DMS114 treated with DMSO at 0.1 percent for 48 hours (cell line): ENCODE data around the gene PCDH8.
"Not testable (repeated sequence)": the region's sequence is repeated elsewhere in the genome, so short reads cannot be mapped to it uniquely, and the experiment has no call there.

Experiments used
- DNase-seq: peaks from one replicate; lab custom pipeline; 2025; ENCODE audit not compliant: unreplicated experiment; lab: John Stamatoyannopoulos, UW

PCDH8 gene

GRCh38 chr13:52850396-52851136 lies 2.1 kb upstream of the PCDH8 start:
- peak; percentile 6 for DNase-seq

- DNase-seq = no peak
Observed at GRCh38 chr13:52850072-52850395, 1.6 kb upstream of the PCDH8 start.

- DNase-seq = no peak
Observed at GRCh38 chr13:52849291-52850071, 1.0 kb upstream of the PCDH8 start.

GRCh38 chr13:52847682-52848432 lies 583 bp downstream of the PCDH8 start:
- no peak for DNase-seq

DNA sequence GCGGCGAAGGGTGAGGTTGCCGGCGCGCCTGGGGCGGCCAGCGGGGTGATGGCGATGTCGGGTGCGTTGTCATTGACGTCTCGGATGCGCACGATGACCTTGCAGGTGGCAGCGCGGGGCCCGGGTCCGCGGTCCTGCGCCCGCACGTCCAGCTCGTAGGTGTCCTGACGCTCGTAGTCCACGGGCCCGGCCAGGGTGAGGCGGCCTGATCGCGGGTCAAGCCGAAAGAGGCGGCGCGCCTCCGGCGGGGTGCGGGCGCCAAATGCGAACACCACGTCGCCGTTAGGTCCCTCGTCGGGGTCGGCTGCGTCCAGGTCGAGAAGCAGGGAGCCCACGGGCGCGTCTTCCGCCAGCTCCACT lies 1.1 kb downstream of the PCDH8 start:
- DNase-seq = no peak

DNA sequence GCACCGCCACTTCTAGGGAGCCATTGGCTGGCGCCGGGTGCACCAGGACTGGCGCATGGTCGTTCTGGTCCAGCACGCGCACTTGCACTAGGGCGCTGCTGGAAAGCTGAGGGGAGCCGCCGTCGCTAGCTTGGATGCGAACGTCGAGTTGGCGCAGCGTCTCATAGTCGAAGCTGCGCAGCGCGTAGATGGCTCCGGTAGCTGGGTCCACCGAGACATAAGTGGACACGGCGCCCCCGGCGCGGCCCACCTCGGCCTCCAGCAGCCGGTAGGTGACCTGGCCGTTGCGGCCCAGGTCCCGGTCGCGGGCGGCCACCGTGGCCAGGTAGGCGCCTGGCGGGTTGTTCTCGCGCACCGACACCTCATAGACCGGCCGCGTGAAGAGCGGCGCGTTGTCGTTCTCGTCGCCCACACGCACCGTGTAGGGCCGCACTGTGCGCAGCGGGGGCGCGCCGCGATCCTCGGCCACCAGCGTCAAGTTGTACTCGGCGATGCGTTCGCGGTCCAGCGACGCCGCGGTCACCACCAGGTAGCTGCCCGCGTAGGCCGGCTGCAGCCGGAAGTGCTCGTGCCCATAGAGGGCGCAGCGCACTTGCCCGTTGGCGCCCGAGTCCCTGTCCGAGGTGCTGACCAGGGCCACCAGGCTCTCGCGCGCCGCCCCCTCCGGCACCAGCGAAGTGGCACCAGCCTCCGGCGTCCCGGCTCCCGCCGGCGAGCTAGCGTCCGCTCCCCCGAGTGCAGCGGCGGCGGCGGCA lies 1.7 kb downstream of the PCDH8 start:
- DNase-seq = no peak

DNA sequence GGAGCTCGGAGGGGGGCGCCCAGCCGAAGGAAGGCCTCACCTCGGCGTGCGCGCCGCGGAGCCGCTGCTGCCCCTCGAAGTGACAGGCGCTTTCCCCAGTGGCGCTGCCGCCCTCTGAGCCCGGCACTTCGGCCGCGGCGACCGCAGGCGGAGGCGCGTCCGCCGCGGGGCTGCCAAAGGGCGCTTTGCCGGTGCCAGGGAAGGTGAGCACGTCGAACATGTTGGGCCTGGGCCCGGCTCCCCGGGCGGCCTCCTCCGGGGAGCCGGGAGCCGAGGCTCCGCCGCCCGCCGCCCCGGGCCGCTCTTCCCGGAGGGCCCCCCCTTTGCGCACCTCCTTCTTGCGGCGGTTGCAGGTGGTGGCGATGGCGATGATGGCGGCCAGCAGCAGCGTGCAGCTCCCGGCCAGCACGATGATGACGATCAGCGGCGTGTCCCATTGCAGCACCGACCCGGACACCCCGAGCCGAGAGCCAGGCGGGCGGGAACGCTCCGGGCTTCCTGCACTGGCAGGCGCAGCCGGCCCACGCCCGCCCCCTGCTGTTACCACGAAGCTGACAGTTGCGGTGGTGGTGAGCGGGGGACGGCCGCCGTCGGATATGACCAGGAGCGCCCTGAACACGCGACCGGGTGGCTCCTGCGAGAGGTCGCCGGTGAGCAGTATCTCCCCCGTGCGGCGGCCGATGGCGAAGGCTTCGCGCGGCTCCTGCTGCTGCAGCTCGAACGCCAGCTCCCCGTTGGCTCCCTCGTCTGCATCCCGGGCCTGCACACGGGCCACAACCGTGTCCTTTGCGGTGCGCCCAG lies 2.5 kb downstream of the PCDH8 start:
- no peak for DNase-seq

GRCh38 chr13:52845334-52845761 lies 3.1 kb downstream of the PCDH8 start:
- DNase-seq = no peak

GRCh38 chr13:52844836-52845235 lies 3.6 kb downstream of the PCDH8 start:
- DNase-seq = no peak

- DNase-seq = no peak
Observed at GRCh38 chr13:52842441-52842840, 6.0 kb downstream of the PCDH8 start.

GRCh38 chr13:52840066-52840465 lies 8.4 kb downstream of the PCDH8 start:
- no peak for DNase-seq

- DNase-seq = no peak
Observed at GRCh38 chr13:52838433-52839107, 9.9 kb downstream of the PCDH8 start.

GRCh38 chr13:52837850-52838249 lies 10.6 kb downstream of the PCDH8 start:
- DNase-seq = no peak

- DNase-seq = no peak
Observed at GRCh38 chr13:52835071-52835839, 13.2 kb downstream of the PCDH8 start.

DNA sequence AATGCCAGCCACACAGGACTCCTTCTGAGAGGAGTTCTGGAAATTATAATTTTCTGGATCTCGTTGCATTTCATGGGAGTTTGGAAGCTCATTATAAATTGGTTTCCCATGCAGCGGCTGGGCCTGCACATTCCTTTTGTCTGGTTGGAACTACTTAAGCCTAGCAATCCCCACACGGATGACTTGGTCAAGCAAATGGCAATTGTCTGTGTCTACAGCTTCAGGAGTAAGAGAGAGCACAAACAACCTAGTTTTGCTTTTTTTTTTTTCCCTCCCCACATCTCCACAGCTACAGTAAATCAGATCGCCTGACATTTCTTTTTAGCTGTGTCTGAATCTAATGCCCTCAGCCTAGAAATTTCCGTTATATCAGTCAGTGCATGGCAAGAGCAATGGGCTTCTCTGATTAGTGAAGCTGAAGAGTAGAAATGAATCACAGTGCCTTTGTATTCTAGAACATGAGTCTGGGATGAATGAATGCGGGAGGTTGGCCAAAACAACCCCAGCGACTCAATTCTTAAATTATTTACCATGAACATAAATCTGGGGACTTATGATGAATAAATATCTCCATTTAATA lies 15.1 kb downstream of the PCDH8 start:
- no peak for DNase-seq

DNA sequence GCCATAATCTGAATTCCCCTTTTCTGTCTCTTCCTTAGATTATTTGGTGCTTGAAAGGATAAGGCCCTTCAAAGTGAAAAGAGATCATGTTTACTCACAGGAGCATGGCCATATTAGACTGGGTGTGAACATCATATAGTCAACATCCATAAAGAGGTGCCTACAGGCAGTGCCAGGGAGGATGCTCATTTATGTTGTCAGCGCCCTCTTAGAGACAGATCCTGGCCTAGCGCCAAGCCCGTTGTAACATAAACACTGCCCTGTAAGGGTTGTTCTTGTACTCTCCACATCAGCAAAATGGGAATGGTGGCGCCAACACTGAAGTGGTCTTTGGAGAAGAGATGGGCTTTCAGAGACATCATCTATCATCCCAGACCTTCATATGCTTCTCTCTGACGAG lies 16.1 kb downstream of the PCDH8 start:
- no peak for DNase-seq

DNA sequence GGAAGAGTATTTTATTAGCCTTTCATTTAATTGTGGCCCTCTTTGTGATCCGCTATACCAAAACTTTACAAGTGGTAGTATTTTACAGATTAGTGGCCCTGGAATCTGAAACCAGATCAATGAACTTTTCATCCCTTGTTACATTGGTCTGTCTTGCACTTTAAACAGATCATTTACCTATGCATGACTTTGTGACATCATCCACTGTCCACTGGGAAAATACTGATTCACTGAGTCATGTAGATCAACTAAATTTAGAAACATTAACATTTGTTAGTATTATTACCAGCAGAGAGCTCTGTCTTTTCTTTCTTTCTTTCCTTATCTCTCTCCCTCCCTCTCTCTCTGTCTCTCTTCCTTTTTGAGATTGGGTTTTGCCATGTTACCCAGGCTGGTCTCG lies 17.5 kb downstream of the PCDH8 start:
- no peak for DNase-seq

- no peak for DNase-seq
Observed at GRCh38 chr13:52827839-52828238, 20.6 kb downstream of the PCDH8 start.

- DNase-seq = not testable (repeated sequence)
Observed at GRCh38 chr13:52817886-52818285, 30.6 kb downstream of the PCDH8 start.
